IPS-18a (cell line): ENCODE measurements around the gene COLEC12.

Experiments
- H3K27ac ChIP-seq: one replicate; pipeline ENCODE4 v1.5.1; 2013; ENCODE audit warnings: low read length
- H3K27me3 ChIP-seq: one replicate; pipeline ENCODE4 v1.6.1; 2013; ENCODE audit warnings: mild to moderate bottlenecking, low read length; ENCODE audit not compliant: control insufficient read depth, insufficient read depth
- H3K36me3 ChIP-seq: one replicate; pipeline ENCODE4 v1.6.1; 2013; ENCODE audit warnings: low read depth, low read length; ENCODE audit not compliant: control insufficient read depth
- H3K4me1 ChIP-seq: one replicate; pipeline ENCODE4 v1.6.1; 2013; ENCODE audit warnings: low read depth, low read length; ENCODE audit not compliant: control insufficient read depth
- H3K4me3 ChIP-seq: one replicate; pipeline ENCODE4 v1.5.1; 2013; ENCODE audit warnings: low read length
- H3K9ac ChIP-seq: one replicate; pipeline ENCODE4 v1.6.1; 2013; ENCODE audit warnings: mild to moderate bottlenecking, low read length, moderate library complexity
- H3K9me3 ChIP-seq: one replicate; pipeline ENCODE4 v1.6.1; 2013; ENCODE audit warnings: low read depth, low read length; ENCODE audit not compliant: control insufficient read depth

Gene COLEC12

GRCh38 chr18:389658-390357 is 110.7 kb downstream of the COLEC12 start:
- no peak overlapping the region for H3K4me3 ChIP-seq
- H3K9ac ChIP-seq = no peak overlapping the region
- H3K4me1 ChIP-seq = no peaks in the 10 kb centered on the region
- H3K9me3 ChIP-seq = no peaks in the 10 kb centered on the region
- no peaks in the 10 kb centered on the region for H3K36me3 ChIP-seq
- no peaks in the 10 kb centered on the region for H3K27me3 ChIP-seq
- H3K27ac ChIP-seq = no peak overlapping the region

DNA sequence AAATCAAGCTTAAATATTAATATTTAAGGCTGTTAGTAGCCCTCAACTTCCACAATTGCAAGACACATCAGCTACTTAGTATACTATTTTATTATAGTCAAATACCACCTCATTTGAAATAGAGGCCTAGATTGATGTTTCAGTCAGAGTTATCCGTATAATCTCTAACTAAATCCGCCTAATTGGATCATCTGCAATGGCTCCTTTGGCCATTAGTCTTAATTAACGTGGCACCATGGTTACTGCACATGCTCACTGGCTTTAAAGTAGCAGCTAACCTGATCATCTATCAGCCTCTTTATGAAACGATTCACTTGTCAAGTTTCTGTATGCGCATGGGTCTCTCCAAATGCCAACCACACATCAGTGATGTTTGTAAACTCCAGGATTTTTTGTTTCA is 112.3 kb downstream of the COLEC12 start:
- no peak overlapping the region for H3K9ac ChIP-seq
- H3K4me1 ChIP-seq = no peaks in the 10 kb centered on the region
- no peak overlapping the region for H3K4me3 ChIP-seq
- no peaks in the 10 kb centered on the region for H3K9me3 ChIP-seq
- no peak overlapping the region for H3K27ac ChIP-seq
- H3K27me3 ChIP-seq = no peaks in the 10 kb centered on the region
- no peaks in the 10 kb centered on the region for H3K36me3 ChIP-seq

- Histone ChIP-seq H3K36me3 (no peaks in the 10 kb centered on the region), H3K27me3 (no peaks in the 10 kb centered on the region), H3K4me3 (no peak overlapping the region), H3K9me3 (no peaks in the 10 kb centered on the region), H3K9ac (no peak overlapping the region), H3K4me1 (no peaks in the 10 kb centered on the region), H3K27ac (no peak overlapping the region)
Observed at GRCh38 chr18:386994-387393, 113.5 kb downstream of the COLEC12 start.

DNA sequence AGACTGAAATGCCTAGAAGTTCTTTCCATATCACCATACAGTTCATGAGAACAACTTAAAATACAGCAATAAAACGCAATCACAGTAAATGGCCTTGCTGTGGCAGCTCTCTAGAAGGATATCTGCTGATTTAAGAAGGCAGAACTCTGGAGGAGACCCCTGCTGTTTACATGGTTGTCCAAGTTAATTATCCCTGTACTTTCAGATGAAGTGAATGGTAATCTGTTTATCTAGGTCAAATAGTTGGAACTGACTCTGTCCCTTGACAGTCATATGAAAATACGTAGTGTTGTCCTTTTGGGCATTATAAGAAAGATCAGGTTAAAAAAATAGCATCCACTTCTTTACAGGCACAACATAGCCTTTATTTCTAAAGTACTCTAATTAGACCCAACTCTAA is 115.6 kb downstream of the COLEC12 start:
- Histone ChIP-seq H3K27ac (no peak overlapping the region), H3K4me1 (no peaks in the 10 kb centered on the region)

GRCh38 chr18:383135-383534 is 117.4 kb downstream of the COLEC12 start:
- no peak overlapping the region for H3K27ac ChIP-seq

More for the DNA sequence above, 115.6 kb downstream of the COLEC12 start:
- Histone ChIP-seq H3K36me3 (no peaks in the 10 kb centered on the region), H3K9ac (no peak overlapping the region), H3K4me3 (no peak overlapping the region), H3K27me3 (no peaks in the 10 kb centered on the region), H3K9me3 (no peaks in the 10 kb centered on the region)

GRCh38 chr18:382423-382984 is 118.0 kb downstream of the COLEC12 start:
- H3K9ac ChIP-seq = no peak overlapping the region
- no peaks in the 10 kb centered on the region for H3K4me1 ChIP-seq
- H3K9me3 ChIP-seq = no peaks in the 10 kb centered on the region
- H3K4me3 ChIP-seq = no peak overlapping the region
- no peak overlapping the region for H3K27ac ChIP-seq
- H3K36me3 ChIP-seq = no peaks in the 10 kb centered on the region
- H3K27me3 ChIP-seq = no peaks in the 10 kb centered on the region

More at GRCh38 chr18:383135-383534, 117.4 kb downstream of the COLEC12 start:
- Histone ChIP-seq H3K4me1 (no peaks in the 10 kb centered on the region), H3K27me3 (no peaks in the 10 kb centered on the region), H3K36me3 (no peaks in the 10 kb centered on the region), H3K4me3 (no peak overlapping the region), H3K9me3 (no peaks in the 10 kb centered on the region), H3K9ac (no peak overlapping the region)

DNA sequence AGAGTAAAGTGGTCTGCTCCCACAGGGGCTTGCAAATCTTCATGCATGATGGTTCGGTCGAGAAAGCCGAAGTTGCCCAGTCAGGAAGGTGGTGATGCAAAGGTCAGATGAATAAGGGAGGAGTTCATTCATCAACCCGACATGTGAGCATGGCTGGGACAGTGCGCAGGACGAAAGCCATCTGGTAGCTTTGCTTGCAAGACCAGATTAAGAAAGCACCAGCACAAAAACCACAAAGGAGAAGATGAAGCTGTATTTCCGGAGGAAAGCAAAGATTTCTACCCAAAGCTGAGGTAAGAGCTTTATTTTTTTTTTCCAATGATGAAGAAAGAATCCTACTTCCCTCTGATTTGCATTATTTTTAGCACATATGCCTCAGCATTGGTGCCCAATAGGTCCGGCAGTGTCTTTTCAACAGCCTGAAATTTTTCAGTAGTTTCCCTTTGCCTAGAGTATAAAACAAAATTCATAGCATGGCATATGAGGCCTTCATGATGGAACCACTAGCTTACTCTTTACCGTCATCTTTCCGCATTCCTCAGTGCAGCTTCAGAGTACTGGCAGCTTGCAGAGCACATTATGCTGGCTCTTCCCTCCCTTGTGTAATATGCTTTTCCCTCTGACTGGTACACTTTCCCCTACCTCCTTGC is 120.7 kb downstream of the COLEC12 start:
- no peak overlapping the region for H3K27ac ChIP-seq
- H3K4me1 ChIP-seq = peaks cover 5% of the 10 kb centered on the region
- H3K27me3 ChIP-seq = no peaks in the 10 kb centered on the region
- H3K4me3 ChIP-seq = no peak overlapping the region
- no peak overlapping the region for H3K9ac ChIP-seq
- no peaks in the 10 kb centered on the region for H3K9me3 ChIP-seq
- no peaks in the 10 kb centered on the region for H3K36me3 ChIP-seq

DNA sequence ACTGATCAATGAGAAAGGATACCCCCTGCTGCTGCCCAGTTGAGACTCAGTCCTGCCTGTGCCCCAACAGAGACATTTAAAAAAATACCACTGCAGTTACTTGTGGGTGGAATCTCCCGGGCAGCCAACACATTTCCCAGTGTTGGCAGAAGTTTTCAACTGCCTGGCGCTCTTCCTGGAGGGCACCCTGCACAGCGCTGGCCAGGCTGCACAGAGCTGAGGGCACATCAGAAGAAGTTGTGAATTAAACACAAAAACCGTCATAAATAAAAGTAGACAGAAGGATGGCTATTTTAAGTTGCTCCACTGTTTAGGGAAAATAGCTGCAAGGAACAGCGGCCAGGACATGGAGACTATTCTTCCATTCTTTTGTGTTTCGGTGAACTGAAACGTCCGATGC is 122.4 kb downstream of the COLEC12 start:
- H3K4me1 ChIP-seq = peaks cover 5% of the 10 kb centered on the region
- no peaks in the 10 kb centered on the region for H3K9me3 ChIP-seq
- H3K36me3 ChIP-seq = no peaks in the 10 kb centered on the region
- no peak overlapping the region for H3K4me3 ChIP-seq
- no peak overlapping the region for H3K9ac ChIP-seq
- H3K27me3 ChIP-seq = no peaks in the 10 kb centered on the region
- no peak overlapping the region for H3K27ac ChIP-seq

- Histone ChIP-seq H3K27me3 (no peaks in the 10 kb centered on the region), H3K9ac (no peak overlapping the region), H3K27ac (no peak overlapping the region), H3K4me1 (peaks cover 5% of the 10 kb centered on the region), H3K9me3 (no peaks in the 10 kb centered on the region), H3K36me3 (no peaks in the 10 kb centered on the region), H3K4me3 (no peak overlapping the region)
Observed at GRCh38 chr18:377088-377487, 123.4 kb downstream of the COLEC12 start.

DNA sequence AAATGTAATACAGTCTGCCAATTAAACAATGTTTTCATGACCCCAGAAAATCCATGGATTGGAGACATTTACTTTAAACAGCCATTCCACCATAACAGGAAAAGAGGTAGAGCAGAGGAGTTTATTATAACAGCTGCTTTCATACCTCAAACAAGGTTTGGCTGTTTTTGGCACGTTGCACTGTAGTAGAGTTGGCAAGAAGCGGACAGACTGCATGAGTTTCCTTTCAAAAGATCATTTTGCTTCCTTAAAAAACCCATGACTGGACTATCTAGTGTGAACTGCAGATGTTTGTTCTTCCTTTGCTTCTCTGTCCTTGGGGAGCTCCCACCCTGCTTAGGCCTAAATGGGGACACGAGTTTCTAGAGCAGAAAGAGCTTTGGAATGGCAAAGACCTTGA is 124.2 kb downstream of the COLEC12 start:
- Histone ChIP-seq H3K9ac (no peak overlapping the region), H3K4me3 (no peak overlapping the region), H3K4me1 (peaks cover 5% of the 10 kb centered on the region), H3K9me3 (no peaks in the 10 kb centered on the region), H3K36me3 (no peaks in the 10 kb centered on the region), H3K27me3 (no peaks in the 10 kb centered on the region), H3K27ac (no peak overlapping the region)

DNA sequence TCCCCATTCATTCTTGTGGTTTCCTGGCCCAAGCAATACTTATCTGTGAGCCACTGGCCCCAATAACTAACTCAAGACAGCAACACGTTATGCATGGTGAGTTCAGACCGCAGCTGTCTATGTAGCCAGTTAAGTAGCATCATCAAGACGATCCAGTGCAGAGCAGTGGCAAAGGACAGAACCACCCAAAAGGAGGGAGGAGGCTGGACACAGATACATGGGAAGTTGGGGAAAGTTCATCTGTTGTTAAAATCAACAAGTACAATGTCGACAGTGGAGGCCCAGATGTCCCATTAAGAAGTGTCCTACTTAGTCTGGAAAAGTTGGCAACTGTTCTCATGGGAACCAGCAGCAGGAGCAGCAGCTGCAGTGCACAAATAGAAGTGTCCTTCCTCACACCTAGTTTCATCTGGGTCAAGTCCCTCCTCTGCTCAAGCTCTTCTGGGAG is 125.8 kb downstream of the COLEC12 start:
- no peak overlapping the region for H3K4me3 ChIP-seq
- no peaks in the 10 kb centered on the region for H3K9me3 ChIP-seq
- no peak overlapping the region for H3K9ac ChIP-seq
- peaks cover 5% of the 10 kb centered on the region for H3K4me1 ChIP-seq
- H3K27ac ChIP-seq = no peak overlapping the region
- no peaks in the 10 kb centered on the region for H3K36me3 ChIP-seq
- no peaks in the 10 kb centered on the region for H3K27me3 ChIP-seq

DNA sequence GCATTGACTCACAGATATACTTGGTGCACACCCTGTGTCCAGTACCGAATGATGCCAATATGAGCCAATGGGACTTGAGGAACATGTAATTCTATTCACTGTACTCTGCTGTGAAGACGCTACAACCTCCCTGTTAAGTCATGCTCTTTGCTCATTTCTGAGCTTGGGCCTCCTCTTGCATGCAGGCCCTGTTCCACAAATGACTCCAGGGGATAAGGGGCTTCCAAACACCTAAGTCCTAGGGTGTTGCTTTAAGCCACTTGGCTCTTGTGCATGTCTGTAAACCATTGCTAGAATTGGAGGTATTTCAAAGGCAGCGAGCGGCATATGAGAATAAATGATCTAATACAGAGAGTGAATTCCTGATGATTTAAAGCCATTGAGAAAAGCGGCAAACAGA is 126.7 kb downstream of the COLEC12 start:
- no peak overlapping the region for H3K4me3 ChIP-seq

More for the DNA sequence above, 126.7 kb downstream of the COLEC12 start:
- Histone ChIP-seq H3K4me1 (peaks cover 5% of the 10 kb centered on the region), H3K36me3 (no peaks in the 10 kb centered on the region), H3K27ac (no peak overlapping the region), H3K9me3 (no peaks in the 10 kb centered on the region), H3K9ac (no peak overlapping the region), H3K27me3 (no peaks in the 10 kb centered on the region)
